CD4-positive, alpha-beta T cell (primary cell): ENCODE measurements around the gene GRIA1. TPM values are rescaled to one million over a fixed set of nuclear protein-coding genes. Genes with fewer than 3 reads are reported as not detected.

Source experiments
- ATAC-seq: fragments of 200-7000 bp; cut with Tn5 transposase; one replicate; pipeline ENCODE4 v1.10.0; 2022; ENCODE audit warnings: mild to moderate bottlenecking; ENCODE audit not compliant: poor library complexity
- CTCF ChIA-PET: fragments of 350-600 bp; sonication (Branson Sonifier 250); formaldehyde crosslinking; loops from one replicate; lab custom pipeline; 2021; ENCODE audit warnings: antibody characterized with exemption, inconsistent platforms; lab: Charles Lee
- POLR2A ChIA-PET: fragments of 350-600 bp; sonication (Branson Sonifier 250); formaldehyde crosslinking; loops from one replicate; lab custom pipeline; 2021; ENCODE audit warnings: antibody characterized with exemption, inconsistent platforms; lab: Charles Lee
- DNase-seq, 14 experiments: peaks; one replicate each; pipeline ENCODE4 v3.0.0-alpha.2; 2013 to 2020; ENCODE audit warnings: mixed read lengths in 2 of 14
- H3K27ac ChIP-seq, 2 donors: one replicate each; pipeline versions ENCODE4 v1.5.1 to v1.7.0; 2013; ENCODE audit warnings: low read length in 2 of 2, low read depth in 1 of 2, mild to moderate bottlenecking in 1 of 2
- H3K27me3 ChIP-seq, 2 experiments: 1 replicate in 1 of 2; 2 replicates in 1 of 2; pipeline versions ENCODE4 v1.6.1 to v1.7.0; 2013; ENCODE audit warnings: low read length in 2 of 2, control low read depth in 1 of 2, mild to moderate bottlenecking in 1 of 2, moderate library complexity in 1 of 2; ENCODE audit not compliant: insufficient read depth in 2 of 2, control insufficient read depth in 1 of 2
- H3K36me3 ChIP-seq: one replicate; pipeline ENCODE4 v1.6.1; 2013; ENCODE audit warnings: low read length, control low read depth; ENCODE audit not compliant: insufficient read depth
- H3K4me1 ChIP-seq: one replicate; pipeline ENCODE4 v1.6.1; 2013; ENCODE audit warnings: low read length, control low read depth; ENCODE audit not compliant: insufficient read depth
- H3K4me3 ChIP-seq: one replicate; pipeline ENCODE4 v1.5.1; 2013; ENCODE audit warnings: mild to moderate bottlenecking, low read length, moderate library complexity
- H3K9me3 ChIP-seq, 2 experiments: 1 replicate in 1 of 2; 2 replicates in 1 of 2; pipeline versions ENCODE4 v1.6.1 to v1.7.0; 2013; ENCODE audit warnings: low read length in 2 of 2, mild to moderate bottlenecking in 2 of 2, control low read depth in 1 of 2, moderate library complexity in 1 of 2; ENCODE audit not compliant: control insufficient read depth in 1 of 2, insufficient read depth in 1 of 2
- H3K27ac Mint-ChIP-seq: one replicate; pipeline ENCODE4 v1.8.0; 2020; ENCODE audit warnings: mixed read lengths
- H3K27me3 Mint-ChIP-seq: one replicate; pipeline ENCODE4 v1.8.0; 2021; ENCODE audit warnings: mixed read lengths
- H3K36me3 Mint-ChIP-seq: one replicate; pipeline ENCODE4 v1.8.0; 2021; ENCODE audit warnings: low read depth, mixed read lengths
- H3K4me1 Mint-ChIP-seq: one replicate; pipeline ENCODE4 v1.8.0; 2021; ENCODE audit warnings: low read depth, mixed read lengths
- H3K4me3 Mint-ChIP-seq: one replicate; pipeline ENCODE4 v1.8.0; 2020; ENCODE audit warnings: mild to moderate bottlenecking, mixed read lengths
- H3K9me3 Mint-ChIP-seq: one replicate; pipeline ENCODE4 v1.8.0; 2020; ENCODE audit warnings: mixed read lengths
- intact Hi-C, 2 experiments: fragments of 100-400 bp; cut with DNase I in 1 of 2; cut with micrococcal nuclease in 1 of 2; formaldehyde crosslinking; loops; one replicate each; pipeline versions ENCODE4 v1.15.1 to v1.9.0; 2023 to 2025; cut with DNase I, micrococcal nuclease
- total RNA-seq, 174 experiments: library from RNA in 2 of 174; stranded (reverse) in 2 of 174; gene quantifications; one replicate each; pipeline ENCODE4 v1.2.3 and lab custom pipeline; 2021 to 2026
- TF ChIP-seq, protein P1 (sequence below): fragments of 200-600 bp; IDR thresholded peaks from one replicate; pipeline ENCODE4 v1.8.0; 2022; ENCODE audit warnings: antibody characterized with exemption, mild to moderate bottlenecking

GRIA1 gene
- total RNA-seq, 2 experiments from 2014 or later: not detected

DNA sequence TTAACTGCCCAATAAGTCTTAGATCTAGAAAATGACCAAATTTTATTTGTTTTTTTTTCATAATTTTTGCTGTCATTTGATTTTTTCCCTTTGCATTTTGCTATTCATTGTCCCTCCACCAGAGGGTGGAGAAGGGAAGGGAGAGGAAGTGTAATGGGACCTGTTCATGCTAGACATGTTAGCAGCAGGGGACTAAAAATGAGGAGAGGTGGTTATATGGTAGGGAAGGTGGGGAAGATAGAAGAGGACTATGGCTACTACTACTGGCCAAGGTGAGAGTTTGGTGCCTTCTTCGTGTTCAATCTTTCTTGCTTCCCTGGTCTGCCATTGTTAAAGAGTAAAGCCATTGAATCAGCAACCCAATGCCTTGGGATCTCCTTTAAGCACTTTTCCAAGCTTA lies 6.4 kb downstream of the GRIA1 start:
- ATAC-seq (no peak), DNase-seq (no peak)
- ChIA-PET POLR2A (no interaction called here), CTCF (no interaction called here)
- intact Hi-C loops: no loop called here
- no peaks in the 10 kb centered on the region for H3K36me3 ChIP-seq
- no peaks in the 10 kb centered on the region for H3K9me3 ChIP-seq
- H3K27ac Mint-ChIP-seq: no peak overlapping the region
- H3K4me3 ChIP-seq: no peak overlapping the region
- no peaks in the 10 kb centered on the region for H3K4me1 Mint-ChIP-seq
- H3K27me3 ChIP-seq: peaks cover 0 to 6% of the 10 kb centered on the region in 2 experiments
- H3K4me3 Mint-ChIP-seq: no peak overlapping the region
- H3K27ac ChIP-seq: no peak overlapping the region
- H3K9me3 Mint-ChIP-seq: no peaks in the 10 kb centered on the region
- peaks cover 12% of the 10 kb centered on the region for H3K27me3 Mint-ChIP-seq
- H3K36me3 Mint-ChIP-seq: no peaks in the 10 kb centered on the region
- H3K4me1 ChIP-seq: no peaks in the 10 kb centered on the region
- TF ChIP-seq, protein P1, sequence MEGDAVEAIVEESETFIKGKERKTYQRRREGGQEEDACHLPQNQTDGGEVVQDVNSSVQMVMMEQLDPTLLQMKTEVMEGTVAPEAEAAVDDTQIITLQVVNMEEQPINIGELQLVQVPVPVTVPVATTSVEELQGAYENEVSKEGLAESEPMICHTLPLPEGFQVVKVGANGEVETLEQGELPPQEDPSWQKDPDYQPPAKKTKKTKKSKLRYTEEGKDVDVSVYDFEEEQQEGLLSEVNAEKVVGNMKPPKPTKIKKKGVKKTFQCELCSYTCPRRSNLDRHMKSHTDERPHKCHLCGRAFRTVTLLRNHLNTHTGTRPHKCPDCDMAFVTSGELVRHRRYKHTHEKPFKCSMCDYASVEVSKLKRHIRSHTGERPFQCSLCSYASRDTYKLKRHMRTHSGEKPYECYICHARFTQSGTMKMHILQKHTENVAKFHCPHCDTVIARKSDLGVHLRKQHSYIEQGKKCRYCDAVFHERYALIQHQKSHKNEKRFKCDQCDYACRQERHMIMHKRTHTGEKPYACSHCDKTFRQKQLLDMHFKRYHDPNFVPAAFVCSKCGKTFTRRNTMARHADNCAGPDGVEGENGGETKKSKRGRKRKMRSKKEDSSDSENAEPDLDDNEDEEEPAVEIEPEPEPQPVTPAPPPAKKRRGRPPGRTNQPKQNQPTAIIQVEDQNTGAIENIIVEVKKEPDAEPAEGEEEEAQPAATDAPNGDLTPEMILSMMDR: no peak

DNA sequence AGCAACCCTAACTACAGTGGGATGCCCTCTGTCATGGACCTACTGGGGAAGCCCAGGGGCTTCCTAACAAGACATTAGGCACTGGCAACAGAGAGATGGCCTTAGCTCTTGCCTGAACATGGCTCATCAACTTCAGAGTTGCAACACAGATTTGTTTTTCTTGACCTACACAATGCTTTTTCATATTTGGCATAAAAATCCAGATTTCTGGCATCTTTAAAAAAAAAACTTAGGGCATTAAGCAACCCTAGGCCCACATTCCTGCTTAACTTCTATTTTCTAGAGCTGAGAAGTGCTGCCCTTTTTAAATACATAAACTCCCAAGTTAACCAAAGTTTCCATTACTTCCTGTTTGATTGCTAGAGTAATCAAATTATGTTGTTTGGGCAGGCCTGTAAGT lies 8.0 kb downstream of the GRIA1 start:
- no peak overlapping the region for H3K4me3 ChIP-seq
- H3K27ac ChIP-seq: no peak overlapping the region
- no peaks in the 10 kb centered on the region for H3K27me3 ChIP-seq
- DNase-seq (no peak), ATAC-seq (no peak)
- H3K27me3 Mint-ChIP-seq: peaks cover 2% of the 10 kb centered on the region
- no peaks in the 10 kb centered on the region for H3K4me1 Mint-ChIP-seq
- no peaks in the 10 kb centered on the region for H3K36me3 ChIP-seq
- TF ChIP-seq, protein P1: no peak
- intact Hi-C loops: no loop called here
- no peak overlapping the region for H3K4me3 Mint-ChIP-seq
- H3K9me3 Mint-ChIP-seq: no peaks in the 10 kb centered on the region
- H3K36me3 Mint-ChIP-seq: no peaks in the 10 kb centered on the region
- no peaks in the 10 kb centered on the region for H3K9me3 ChIP-seq
- POLR2A ChIA-PET: no interaction called here
- CTCF ChIA-PET: no interaction called here
- no peaks in the 10 kb centered on the region for H3K4me1 ChIP-seq
- no peak overlapping the region for H3K27ac Mint-ChIP-seq

DNA sequence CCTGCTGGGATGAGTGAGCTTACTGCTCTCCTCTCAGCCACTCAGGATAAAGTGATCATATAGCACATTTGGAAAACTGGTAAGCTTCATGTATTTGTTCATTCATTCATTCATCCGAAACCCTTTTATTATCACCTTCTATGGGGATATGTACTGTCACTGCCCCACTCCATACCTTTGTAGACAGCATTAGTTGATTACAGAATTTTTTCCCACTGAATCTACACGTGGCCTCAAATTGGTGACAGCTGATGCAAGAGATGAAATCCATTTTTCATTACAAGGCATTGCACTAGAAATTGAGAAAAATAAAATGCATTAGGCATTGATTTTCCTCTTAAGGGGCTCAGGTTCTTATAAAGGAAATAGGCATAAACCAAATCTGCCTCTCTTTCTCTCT lies 9.7 kb downstream of the GRIA1 start:
- ATAC-seq (no peak), DNase-seq (no peak)
- Mint-ChIP-seq H3K9me3 (no peaks in the 10 kb centered on the region), H3K4me1 (no peaks in the 10 kb centered on the region), H3K36me3 (no peaks in the 10 kb centered on the region), H3K27ac (no peak overlapping the region), H3K27me3 (no peaks in the 10 kb centered on the region), H3K4me3 (no peak overlapping the region)
- ChIA-PET POLR2A (no interaction called here), CTCF (no interaction called here)
- Histone ChIP-seq H3K27me3 (no peaks in the 10 kb centered on the region), H3K4me1 (no peaks in the 10 kb centered on the region), H3K27ac (no peak overlapping the region), H3K36me3 (no peaks in the 10 kb centered on the region), H3K4me3 (no peak overlapping the region), H3K9me3 (no peaks in the 10 kb centered on the region)
- intact Hi-C loops: no loop called here
- TF ChIP-seq, protein P1: no peak
